ENCODE data around the gene SRR.

SRR gene

DNA sequence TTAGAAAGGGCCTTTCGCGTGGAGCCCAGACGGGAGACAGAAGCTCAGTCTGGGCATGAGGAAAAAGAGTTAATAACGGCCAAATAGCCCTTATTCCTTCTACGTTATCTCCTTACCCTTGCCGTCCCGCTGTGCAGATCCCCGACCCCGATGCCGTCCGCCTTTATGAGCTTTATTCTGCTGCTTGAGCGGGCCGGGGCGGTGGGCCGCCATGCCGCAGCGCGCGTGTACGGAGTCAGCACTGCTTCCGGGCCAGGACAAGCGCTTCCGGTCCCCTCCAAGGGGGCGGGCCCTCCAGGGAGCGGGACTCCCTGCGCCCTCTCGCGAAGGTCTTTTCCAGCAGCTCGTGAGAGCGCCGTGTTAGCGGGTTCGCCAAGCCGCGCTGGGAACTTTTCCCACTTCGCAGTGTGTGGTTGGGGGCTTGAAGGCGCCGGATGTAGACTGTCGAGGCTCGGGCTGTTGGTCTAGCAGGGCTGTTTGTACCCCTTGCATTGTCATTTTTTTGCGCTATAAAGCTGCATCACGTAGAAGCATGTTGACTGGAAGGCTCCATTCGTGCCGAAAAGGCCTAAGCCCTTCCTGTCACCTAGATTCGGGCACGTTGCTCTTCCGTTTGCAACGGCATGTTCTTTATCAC is 32.6 kb downstream of the SRR start, which contains the start of gene TSR1:
Gene TSR1 (minus strand): TSS at position 243 of the 637 bp plus-strand sequence. CDS start 30 bp downstream, at position 213.
- Histone ChIP-seq H3K9ac (ENCODE audit: low read depth, low read length) (peak within 1 kb of the TSS; percentile 97), H3K9me3 (ENCODE audit: insufficient read depth, low read depth, low read length) (no peaks in the 10 kb centered on the region), H3K27ac (ENCODE audit: low read length) (peak within 1 kb of the TSS; percentile 63), H3K27me3 (ENCODE audit: insufficient read depth, low read length) (no peaks in the 10 kb centered on the region), H3K4me3 (ENCODE audit: low read length) (peak within 1 kb of the TSS; percentile 95), H3K4me1 (ENCODE audit: insufficient read depth, low read length) (peaks cover 22% of the 10 kb centered on the region), H3K36me3 (ENCODE audit: insufficient read depth, low read depth, low read length) (peaks cover 45% of the 10 kb centered on the region)

DNA sequence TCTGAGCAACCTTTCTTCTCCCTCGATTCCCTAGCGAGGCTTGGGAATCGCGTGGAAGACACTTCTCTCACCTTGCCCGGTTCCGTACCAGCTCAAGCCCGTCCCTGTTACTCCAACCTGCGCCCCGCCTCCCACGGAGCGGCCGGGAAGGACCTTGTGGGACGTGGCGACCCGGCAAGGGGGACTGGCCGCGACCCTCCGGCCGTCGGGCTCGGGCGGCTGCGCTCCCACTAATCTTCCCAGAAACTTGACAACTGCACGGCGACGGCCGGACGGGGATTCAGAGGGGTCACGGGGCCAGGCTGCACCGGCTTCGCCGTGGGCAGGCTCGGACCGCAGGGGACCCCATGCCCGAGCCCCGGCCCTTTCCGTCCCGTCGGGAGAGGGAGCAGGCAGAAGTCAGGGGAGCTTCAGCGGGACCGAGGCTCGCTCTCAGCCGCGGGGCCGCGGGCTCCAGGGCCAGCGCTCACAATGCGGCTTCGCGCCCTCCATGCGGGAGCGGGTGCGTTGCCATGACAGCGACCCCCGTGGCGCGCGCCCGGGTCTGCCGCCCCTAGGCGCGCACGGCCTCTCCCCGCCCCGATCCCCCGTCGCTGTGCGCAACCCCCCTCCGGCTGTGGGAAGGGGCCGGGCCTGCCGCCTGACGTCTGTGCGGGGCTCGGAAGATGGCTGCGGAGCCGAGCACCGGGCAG is 33.2 kb downstream of the SRR start, which contains the start of gene SGSM2:
Gene SGSM2 (plus strand): TSS at position 650 of the 692 bp plus-strand sequence. CDS start 188 bp downstream, outside the sequence.
- Histone ChIP-seq H3K36me3 (ENCODE audit: insufficient read depth, low read depth, low read length) (peaks cover 45% of the 10 kb centered on the region), H3K9me3 (ENCODE audit: insufficient read depth, low read depth, low read length) (no peaks in the 10 kb centered on the region), H3K4me1 (ENCODE audit: insufficient read depth, low read length) (peaks cover 22% of the 10 kb centered on the region), H3K27me3 (ENCODE audit: insufficient read depth, low read length) (no peaks in the 10 kb centered on the region), H3K4me3 (ENCODE audit: low read length) (peak within 1 kb of the TSS; percentile 95), H3K27ac (ENCODE audit: low read length) (peak within 1 kb of the TSS; percentile 63), H3K9ac (ENCODE audit: low read depth, low read length) (peak within 1 kb of the TSS; percentile 97; the same call in 1 of the 2 replicates)

DNA sequence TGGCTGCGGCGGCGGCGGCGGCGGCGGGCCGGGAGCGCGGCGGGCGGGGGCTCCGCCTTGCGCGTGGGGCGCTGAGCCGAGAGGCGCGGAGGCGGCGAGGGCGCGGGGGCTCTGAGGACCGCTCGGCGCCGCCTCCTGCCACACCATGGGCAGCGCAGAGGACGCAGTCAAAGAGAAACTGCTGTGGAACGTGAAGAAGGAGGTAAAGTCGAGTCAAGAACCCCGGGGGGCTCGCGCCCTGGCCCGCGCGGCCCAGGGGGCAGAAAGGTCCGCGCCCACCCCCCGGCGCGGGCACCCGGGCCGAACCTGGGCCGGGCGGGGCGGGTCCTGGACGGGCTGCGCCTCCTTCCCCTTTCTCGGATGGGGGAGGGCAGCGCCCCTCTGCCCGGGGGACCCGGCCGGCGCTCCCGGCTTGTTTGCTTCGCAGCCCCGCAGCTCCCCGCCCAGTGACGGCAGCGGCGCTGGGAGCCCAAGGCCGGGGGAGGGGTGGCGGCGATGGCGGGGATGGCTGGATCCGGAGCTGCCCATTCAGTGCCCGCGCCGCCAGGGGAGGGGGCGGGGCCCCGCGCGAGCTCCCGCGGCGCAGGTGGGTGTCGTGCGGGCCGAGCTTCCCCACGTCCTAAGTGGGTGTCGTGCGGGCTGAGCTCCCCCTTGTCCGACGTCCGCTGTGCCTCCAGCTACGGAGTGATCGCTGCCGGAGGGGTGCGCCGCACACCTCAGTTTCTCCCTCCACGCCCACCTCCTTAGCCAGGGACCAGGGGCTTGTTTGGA is 34.0 kb downstream of the SRR start:
- peaks cover 38% of the 10 kb centered on the region for H3K36me3 ChIP-seq (ENCODE audit: insufficient read depth, low read depth, low read length)
- peak overlapping the region; percentile 60; the same call in 1 of the 2 replicates for H3K9ac ChIP-seq (ENCODE audit: low read depth, low read length)
- H3K27me3 ChIP-seq (ENCODE audit: insufficient read depth, low read length) = no peaks in the 10 kb centered on the region
- H3K27ac ChIP-seq (ENCODE audit: low read length) = no peak overlapping the region
- H3K4me3 ChIP-seq (ENCODE audit: low read length) = peak overlapping the region; percentile 78
- no peaks in the 10 kb centered on the region for H3K9me3 ChIP-seq (ENCODE audit: insufficient read depth, low read depth, low read length)
- H3K4me1 ChIP-seq (ENCODE audit: insufficient read depth, low read length) = peaks cover 22% of the 10 kb centered on the region

DNA sequence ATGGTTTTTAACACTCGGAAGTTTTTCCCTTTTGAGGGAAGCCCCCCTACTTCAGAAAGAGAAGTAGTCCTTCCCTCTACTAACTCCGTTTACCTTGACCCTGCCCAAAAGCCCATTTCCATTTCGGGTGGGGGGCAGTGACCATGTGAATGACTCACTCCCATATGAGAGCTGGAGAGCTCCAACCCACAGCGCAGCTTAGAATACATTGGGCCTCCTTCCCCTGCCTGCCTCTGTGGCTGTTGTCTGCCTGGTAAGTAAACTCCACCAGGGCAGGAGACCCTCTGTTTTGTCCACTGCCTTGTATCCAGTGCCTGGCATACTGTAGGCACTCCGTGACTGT is 34.5 kb downstream of the SRR start:
- peaks cover 20% of the 10 kb centered on the region for H3K4me1 ChIP-seq (ENCODE audit: insufficient read depth, low read length)
- H3K27ac ChIP-seq (ENCODE audit: low read length) = no peak overlapping the region
- H3K9ac ChIP-seq (ENCODE audit: low read depth, low read length) = peak overlapping the region; percentile 43; the same call in 1 of the 2 replicates
- H3K36me3 ChIP-seq (ENCODE audit: insufficient read depth, low read depth, low read length) = peaks cover 38% of the 10 kb centered on the region
- peak overlapping the region; percentile 78 for H3K4me3 ChIP-seq (ENCODE audit: low read length)
- no peaks in the 10 kb centered on the region for H3K27me3 ChIP-seq (ENCODE audit: insufficient read depth, low read length)
- H3K9me3 ChIP-seq (ENCODE audit: insufficient read depth, low read depth, low read length) = no peaks in the 10 kb centered on the region

DNA sequence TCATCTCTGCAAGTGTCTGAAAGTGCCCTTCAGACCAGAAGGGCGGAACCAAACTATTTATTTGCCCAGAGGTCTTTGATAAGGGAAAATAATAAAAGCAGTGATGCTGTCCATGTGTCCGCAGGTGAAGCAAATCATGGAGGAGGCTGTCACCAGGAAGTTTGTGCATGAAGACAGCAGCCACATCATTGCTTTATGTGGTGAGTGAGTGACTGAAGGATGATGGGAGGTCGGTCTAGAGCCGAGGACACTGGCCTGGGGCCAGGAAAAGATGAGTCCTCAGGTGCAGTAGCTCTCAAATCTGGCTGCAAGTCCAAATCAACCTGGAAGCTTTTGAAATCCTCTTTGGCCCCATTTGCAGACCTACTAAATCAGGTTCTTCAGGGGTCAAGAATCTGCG is 39.7 kb downstream of the SRR start:
- Histone ChIP-seq H3K27ac (ENCODE audit: low read length) (no peak overlapping the region), H3K9ac (ENCODE audit: low read depth, low read length) (no peak overlapping the region), H3K36me3 (ENCODE audit: insufficient read depth, low read depth, low read length) (peaks cover 27% of the 10 kb centered on the region), H3K4me3 (ENCODE audit: low read length) (no peak overlapping the region), H3K27me3 (ENCODE audit: insufficient read depth, low read length) (no peaks in the 10 kb centered on the region), H3K4me1 (ENCODE audit: insufficient read depth, low read length) (peaks cover 6% of the 10 kb centered on the region), H3K9me3 (ENCODE audit: insufficient read depth, low read depth, low read length) (no peaks in the 10 kb centered on the region)

DNA sequence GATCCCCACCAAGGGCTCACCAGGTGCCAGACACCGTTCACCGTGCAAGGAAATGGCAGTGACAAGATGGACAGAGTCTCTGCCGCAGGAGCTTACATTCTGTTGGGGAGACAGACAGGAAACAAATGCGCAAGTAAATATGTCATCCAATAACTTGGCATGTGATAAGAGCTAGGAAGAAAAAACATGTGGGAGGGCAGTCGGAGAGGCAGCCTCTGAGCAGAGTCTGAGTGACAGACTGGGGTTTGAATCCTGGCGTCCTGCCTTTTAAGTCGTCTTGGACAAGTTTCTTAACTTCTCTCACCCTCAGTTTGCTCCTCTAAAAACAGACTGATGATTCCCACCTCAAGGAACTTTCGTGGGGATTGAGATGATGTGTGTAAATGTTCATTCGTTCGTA is 40.8 kb downstream of the SRR start:
- no peaks in the 10 kb centered on the region for H3K27me3 ChIP-seq (ENCODE audit: insufficient read depth, low read length)
- H3K36me3 ChIP-seq (ENCODE audit: insufficient read depth, low read depth, low read length) = peaks cover 27% of the 10 kb centered on the region
- no peaks in the 10 kb centered on the region for H3K9me3 ChIP-seq (ENCODE audit: insufficient read depth, low read depth, low read length)
- H3K27ac ChIP-seq (ENCODE audit: low read length) = no peak overlapping the region
- no peak overlapping the region for H3K9ac ChIP-seq (ENCODE audit: low read depth, low read length)
- H3K4me1 ChIP-seq (ENCODE audit: insufficient read depth, low read length) = peaks cover 5% of the 10 kb centered on the region; the same call in 1 of the 2 replicates
- H3K4me3 ChIP-seq (ENCODE audit: low read length) = no peak overlapping the region

DNA sequence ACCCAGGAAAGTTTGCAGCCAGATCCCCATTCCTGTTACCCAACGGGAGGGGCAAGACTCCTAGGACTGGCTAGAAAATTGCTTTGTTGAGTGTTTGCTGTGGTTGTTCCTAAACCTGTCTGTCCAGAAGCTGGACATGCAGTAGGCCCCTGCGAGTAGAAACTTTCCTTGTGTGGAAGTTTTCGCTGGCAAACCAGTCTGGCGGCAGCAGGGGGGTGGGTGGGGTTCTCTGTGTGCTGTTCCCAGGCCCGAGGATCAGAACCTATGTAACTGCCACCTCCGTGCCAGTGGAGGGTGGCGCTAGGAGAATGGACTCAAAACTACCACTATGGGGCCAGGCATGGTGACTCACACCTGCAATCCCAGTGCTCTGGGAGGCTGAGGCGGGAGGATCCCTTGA is 42.7 kb downstream of the SRR start:
- H3K27me3 ChIP-seq (ENCODE audit: insufficient read depth, low read length) = no peaks in the 10 kb centered on the region
- no peaks in the 10 kb centered on the region for H3K9me3 ChIP-seq (ENCODE audit: insufficient read depth, low read depth, low read length)
- no peak overlapping the region for H3K27ac ChIP-seq (ENCODE audit: low read length)
- peaks cover 5% of the 10 kb centered on the region; the same call in 1 of the 2 replicates for H3K4me1 ChIP-seq (ENCODE audit: insufficient read depth, low read length)
- H3K36me3 ChIP-seq (ENCODE audit: insufficient read depth, low read depth, low read length) = peaks cover 24% of the 10 kb centered on the region
- no peak overlapping the region for H3K9ac ChIP-seq (ENCODE audit: low read depth, low read length)
- H3K4me3 ChIP-seq (ENCODE audit: low read length) = no peak overlapping the region

DNA sequence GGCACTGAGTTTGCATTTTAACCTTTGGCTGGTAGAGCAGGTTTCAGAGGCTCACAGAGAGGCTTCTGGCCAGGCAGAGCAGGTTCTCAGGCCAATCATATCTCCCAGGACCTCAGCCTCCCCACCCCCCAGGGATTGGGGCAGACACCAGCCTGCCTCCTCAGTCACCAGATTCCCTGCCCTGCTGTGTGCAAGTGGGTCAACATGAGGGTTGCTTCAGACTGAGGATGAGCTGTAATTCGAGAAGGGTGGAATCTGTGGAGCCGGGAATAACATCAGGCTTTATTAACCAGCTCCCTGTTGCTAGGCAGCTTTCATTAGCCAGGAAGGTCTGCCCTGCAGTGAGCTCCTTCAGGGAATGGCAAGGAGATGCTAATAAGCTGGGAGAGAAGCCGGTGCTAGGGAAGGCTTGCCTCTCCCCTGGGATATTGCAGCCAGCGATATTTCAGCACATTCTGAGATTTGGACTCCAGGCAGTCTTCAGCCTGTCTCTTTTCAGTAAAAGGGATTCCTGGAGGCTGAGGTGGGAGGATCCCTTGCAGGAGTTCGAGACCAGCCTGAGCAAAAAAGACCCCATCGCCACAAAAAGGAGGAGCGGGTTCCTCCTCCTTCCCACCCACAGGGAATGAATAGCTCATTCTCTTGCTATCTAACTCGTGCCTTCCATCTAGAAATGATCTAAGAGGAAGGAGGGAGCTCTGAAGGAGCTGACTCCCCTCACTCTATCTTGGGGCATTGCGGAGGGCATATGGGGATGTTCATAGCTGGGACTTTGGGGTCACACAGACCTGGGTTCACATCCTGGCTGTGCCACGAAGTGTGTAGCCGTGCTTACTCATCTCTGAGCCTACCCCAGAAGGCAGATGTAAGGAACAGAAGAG is 44.3 kb downstream of the SRR start:
- H3K36me3 ChIP-seq (ENCODE audit: insufficient read depth, low read depth, low read length) = peaks cover 15% of the 10 kb centered on the region
- H3K9ac ChIP-seq (ENCODE audit: low read depth, low read length) = peak overlapping the region; percentile 78; the same call in 1 of the 2 replicates
- no peaks in the 10 kb centered on the region for H3K9me3 ChIP-seq (ENCODE audit: insufficient read depth, low read depth, low read length)
- H3K4me3 ChIP-seq (ENCODE audit: low read length) = peak overlapping the region; percentile 56
- peaks cover 5% of the 10 kb centered on the region; the same call in 1 of the 2 replicates for H3K4me1 ChIP-seq (ENCODE audit: insufficient read depth, low read length)
- H3K27me3 ChIP-seq (ENCODE audit: insufficient read depth, low read length) = no peaks in the 10 kb centered on the region
- H3K27ac ChIP-seq (ENCODE audit: low read length) = peak overlapping the region; percentile 42

DNA sequence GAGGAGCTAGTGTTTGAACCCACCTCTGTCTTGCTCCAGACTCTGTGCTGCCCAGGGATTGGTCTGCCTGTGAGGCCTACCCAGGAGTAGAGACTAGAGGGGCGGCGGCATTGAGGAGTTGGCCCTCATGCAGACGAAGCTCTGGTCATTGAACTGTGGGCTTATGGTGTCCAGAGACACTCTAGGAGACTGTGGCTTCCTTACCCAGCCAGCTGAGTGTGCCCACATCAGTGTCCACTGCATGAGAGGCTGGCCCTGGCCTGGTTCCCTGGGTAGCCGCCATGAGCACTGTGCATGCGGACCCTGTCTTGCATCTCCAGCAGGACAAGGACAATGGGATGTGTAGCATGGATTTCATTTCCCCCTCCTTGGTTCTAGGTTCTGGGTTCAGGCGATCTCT is 47.5 kb downstream of the SRR start:
- no peak overlapping the region for H3K27ac ChIP-seq (ENCODE audit: low read length)
- no peaks in the 10 kb centered on the region for H3K36me3 ChIP-seq (ENCODE audit: insufficient read depth, low read depth, low read length)
- H3K27me3 ChIP-seq (ENCODE audit: insufficient read depth, low read length) = no peaks in the 10 kb centered on the region
- H3K9ac ChIP-seq (ENCODE audit: low read depth, low read length) = no peak overlapping the region
- no peak overlapping the region for H3K4me3 ChIP-seq (ENCODE audit: low read length)
- H3K9me3 ChIP-seq (ENCODE audit: insufficient read depth, low read depth, low read length) = no peaks in the 10 kb centered on the region
- peaks cover 5% of the 10 kb centered on the region; the same call in 1 of the 2 replicates for H3K4me1 ChIP-seq (ENCODE audit: insufficient read depth, low read length)

DNA sequence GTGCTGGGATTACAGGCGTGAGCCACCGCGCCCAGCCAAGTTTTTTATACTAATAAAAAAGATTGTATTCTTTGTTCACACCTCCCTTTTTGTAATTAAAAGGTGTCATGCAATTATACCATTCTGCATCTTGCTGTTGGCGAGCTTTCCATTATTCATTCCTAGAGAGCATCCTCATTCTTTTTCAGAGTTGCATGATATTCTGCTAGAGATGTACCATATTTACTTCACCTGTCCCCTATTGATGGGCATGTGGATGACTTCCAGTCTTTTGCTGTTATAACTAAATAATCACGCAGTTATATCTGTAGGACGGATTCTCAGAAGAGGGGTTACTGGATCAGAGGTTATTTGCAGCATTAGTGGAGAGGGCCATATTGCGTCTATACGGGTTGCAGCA is 50.6 kb downstream of the SRR start:
- Histone ChIP-seq H3K4me1 (ENCODE audit: insufficient read depth, low read length) (no peaks in the 10 kb centered on the region), H3K4me3 (ENCODE audit: low read length) (no peak overlapping the region), H3K36me3 (ENCODE audit: insufficient read depth, low read depth, low read length) (no peaks in the 10 kb centered on the region), H3K9ac (ENCODE audit: low read depth, low read length) (no peak overlapping the region), H3K27ac (ENCODE audit: low read length) (no peak overlapping the region), H3K27me3 (ENCODE audit: insufficient read depth, low read length) (no peaks in the 10 kb centered on the region), H3K9me3 (ENCODE audit: insufficient read depth, low read depth, low read length) (no peaks in the 10 kb centered on the region)

DNA sequence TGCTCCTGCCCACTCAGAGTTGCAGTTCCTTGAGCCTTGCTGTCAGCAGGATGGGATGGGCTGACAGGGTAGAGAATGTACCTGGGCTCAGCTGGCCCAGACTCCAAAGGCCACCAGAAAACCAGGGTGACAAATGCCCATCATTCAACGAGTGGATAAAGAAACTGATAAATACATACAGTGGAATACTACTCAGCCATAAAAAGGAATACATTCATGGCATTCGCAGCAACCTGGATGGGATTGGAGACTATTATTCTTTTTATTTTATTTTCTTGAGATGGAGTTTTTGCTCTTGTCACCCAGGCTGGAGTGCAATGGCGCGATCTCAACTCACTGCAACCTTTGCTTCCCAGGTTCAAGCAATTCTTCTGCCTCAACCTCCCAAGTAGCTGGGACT is 53.5 kb downstream of the SRR start:
- Histone ChIP-seq H3K4me1 (ENCODE audit: insufficient read depth, low read length) (no peaks in the 10 kb centered on the region), H3K4me3 (ENCODE audit: low read length) (no peak overlapping the region), H3K27ac (ENCODE audit: low read length) (no peak overlapping the region), H3K36me3 (ENCODE audit: insufficient read depth, low read depth, low read length) (no peaks in the 10 kb centered on the region), H3K9ac (ENCODE audit: low read depth, low read length) (no peak overlapping the region), H3K27me3 (ENCODE audit: insufficient read depth, low read length) (no peaks in the 10 kb centered on the region), H3K9me3 (ENCODE audit: insufficient read depth, low read depth, low read length) (no peaks in the 10 kb centered on the region)
